WI38 (cell line): ENCODE results near the gene DLGAP1.

Source experiments
- H3K4me3 ChIP-seq: 2 replicates; pipeline ENCODE4 v1.5.1; 2011; ENCODE audit warnings: low read depth, mild to moderate bottlenecking, control low read depth, low read length
- TF ChIP-seq, protein P1 (sequence below): IDR thresholded peaks from 2 replicates; pipeline ENCODE4 v1.5.1; 2012; ENCODE audit warnings: low read depth, mild to moderate bottlenecking, control low read depth, low read length

Gene DLGAP1

DNA sequence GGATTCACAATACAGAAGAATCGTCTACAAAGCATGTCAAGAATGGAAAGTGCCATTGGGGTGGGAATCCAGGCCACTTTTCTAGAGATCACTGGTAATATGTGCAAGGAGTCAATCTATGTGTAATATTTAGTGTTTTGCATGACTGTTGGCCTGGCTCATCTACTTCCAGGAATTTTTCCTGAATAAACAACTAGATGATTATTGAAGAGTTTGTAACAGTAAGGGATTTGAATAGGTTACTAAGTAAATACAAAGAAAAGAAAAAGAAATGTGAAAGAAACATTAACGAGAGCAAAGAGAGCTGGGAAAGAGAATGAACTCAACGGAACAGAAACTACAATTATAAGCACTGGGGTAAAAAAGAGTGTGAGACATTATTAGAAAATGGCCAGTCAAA is 599.1 kb downstream of the DLGAP1 start:
- TF ChIP-seq, protein P1, sequence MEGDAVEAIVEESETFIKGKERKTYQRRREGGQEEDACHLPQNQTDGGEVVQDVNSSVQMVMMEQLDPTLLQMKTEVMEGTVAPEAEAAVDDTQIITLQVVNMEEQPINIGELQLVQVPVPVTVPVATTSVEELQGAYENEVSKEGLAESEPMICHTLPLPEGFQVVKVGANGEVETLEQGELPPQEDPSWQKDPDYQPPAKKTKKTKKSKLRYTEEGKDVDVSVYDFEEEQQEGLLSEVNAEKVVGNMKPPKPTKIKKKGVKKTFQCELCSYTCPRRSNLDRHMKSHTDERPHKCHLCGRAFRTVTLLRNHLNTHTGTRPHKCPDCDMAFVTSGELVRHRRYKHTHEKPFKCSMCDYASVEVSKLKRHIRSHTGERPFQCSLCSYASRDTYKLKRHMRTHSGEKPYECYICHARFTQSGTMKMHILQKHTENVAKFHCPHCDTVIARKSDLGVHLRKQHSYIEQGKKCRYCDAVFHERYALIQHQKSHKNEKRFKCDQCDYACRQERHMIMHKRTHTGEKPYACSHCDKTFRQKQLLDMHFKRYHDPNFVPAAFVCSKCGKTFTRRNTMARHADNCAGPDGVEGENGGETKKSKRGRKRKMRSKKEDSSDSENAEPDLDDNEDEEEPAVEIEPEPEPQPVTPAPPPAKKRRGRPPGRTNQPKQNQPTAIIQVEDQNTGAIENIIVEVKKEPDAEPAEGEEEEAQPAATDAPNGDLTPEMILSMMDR, result no peak
- no peak overlapping the region for H3K4me3 ChIP-seq

DNA sequence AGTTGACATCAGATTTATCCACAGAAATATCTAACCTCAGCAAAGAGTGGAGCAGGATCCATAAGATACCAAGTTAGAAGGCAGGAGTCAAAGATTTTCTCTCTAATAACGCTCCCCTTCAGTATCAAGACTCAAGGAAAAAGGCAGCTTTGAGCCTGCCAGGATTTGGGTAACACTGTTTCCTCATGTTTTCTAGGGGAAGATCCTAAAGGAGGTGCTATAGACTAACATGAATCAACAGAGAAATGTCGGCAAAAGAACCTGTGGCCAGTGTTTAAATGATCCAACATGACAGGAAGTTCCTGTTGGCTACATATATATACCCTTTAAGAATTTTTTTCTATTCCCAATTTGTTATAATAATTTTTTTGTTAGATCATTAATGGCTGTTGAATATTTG is 602.8 kb downstream of the DLGAP1 start:
- TF ChIP-seq, protein P1, result no peak
- no peak overlapping the region for H3K4me3 ChIP-seq

DNA sequence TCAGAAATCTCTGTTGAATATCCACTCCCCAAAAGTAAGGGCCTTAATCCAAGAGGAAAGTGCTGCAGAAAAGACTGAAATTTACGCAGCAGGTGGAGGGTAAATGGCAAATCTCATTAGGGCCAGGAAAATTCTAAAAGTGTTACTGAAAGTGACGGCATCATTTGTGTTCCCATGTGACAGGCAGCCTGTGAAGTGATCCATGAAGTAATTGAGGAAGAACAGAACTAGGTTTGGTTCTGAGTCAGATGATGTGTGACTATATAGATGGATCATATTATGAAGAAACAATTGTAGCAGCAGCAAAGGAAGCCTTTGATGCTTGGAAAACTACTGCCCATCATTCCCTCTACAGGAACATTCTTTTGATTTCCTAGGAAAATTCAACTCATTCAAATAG is 603.9 kb downstream of the DLGAP1 start:
- H3K4me3 ChIP-seq, result no peak overlapping the region
- TF ChIP-seq, protein P1, result no peak

- H3K4me3 ChIP-seq, result no peak overlapping the region
- TF ChIP-seq, protein P1, result no peak
Observed at GRCh38 chr18:3848316-3848715, 606.8 kb downstream of the DLGAP1 start.

DNA sequence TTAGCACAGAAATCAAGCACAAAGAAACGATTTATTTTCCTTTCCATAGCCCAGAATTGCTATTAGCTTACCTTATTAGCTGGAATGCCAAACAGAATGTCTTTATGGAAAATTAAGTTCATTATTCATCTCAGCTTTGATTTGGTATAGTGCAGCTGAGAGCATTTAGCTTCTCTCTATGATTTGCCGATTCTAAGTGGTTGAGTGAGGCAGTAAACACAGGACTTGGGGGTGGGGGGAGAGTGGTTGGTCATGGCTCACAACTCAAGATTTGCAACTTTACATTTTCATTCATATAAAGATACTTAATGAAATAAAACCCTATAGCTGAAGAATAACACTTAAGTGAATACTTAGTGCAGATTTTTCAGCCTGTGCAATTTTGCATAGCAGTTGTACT is 609.9 kb downstream of the DLGAP1 start:
- no peak overlapping the region for H3K4me3 ChIP-seq
- TF ChIP-seq, protein P1, result no peak

GRCh38 chr18:3842844-3843243 is 612.3 kb downstream of the DLGAP1 start:
- no peak overlapping the region for H3K4me3 ChIP-seq
- TF ChIP-seq, protein P1, result no peak

DNA sequence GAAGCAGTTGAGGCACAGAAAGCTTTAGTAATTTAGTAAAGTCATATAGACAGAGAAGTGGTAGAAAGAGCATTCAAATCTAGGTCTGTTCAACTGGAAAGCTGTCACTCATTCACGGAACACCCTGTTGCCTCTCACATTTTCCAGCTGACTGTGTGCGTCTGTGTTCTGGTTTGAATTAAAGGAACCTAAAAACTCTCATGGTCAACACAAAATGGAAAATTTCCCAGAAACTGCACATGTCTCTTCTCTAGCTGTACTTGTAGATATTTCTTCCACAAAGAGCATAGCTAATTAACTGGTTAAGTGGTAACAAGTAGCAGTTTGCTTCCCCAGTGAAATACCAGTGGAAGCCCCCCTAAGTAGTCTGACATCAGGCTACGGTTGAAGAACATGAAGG is 614.3 kb downstream of the DLGAP1 start:
- TF ChIP-seq, protein P1, result no peak
- no peak overlapping the region for H3K4me3 ChIP-seq
